Glomerular visceral epithelial cell (primary cell): Measurements from ENCODE around the gene SIRT6.
"Not testable (repeated sequence)": the region's sequence is repeated elsewhere in the genome, so short reads cannot be mapped to it uniquely, and the experiment has no call there.

Experiments used
- DNase-seq: peaks from one replicate; pipeline ENCODE4 v3.0.0-alpha.2; 2016; ENCODE audit errors: extremely low spot score

SIRT6 gene

GRCh38 chr19:4182084-4182810 is at the start of gene SIRT6, which contains the start of gene ANKRD24:
SIRT6 (minus strand) TSS chr19:4182563; CDS start chr19:4182539, 24 bp downstream.
ANKRD24 (plus strand) TSS chr19:4182689; CDS start chr19:4186426, 3,737 bp downstream.
- DNase-seq: peak; percentile 95

GRCh38 chr19:4232139-4232538 is 49.8 kb upstream of the SIRT6 start:
- not testable (repeated sequence) for DNase-seq

- not testable (repeated sequence) for DNase-seq
Observed at GRCh38 chr19:4231521-4231920, 49.2 kb upstream of the SIRT6 start.

GRCh38 chr19:4230237-4230636 is 47.9 kb upstream of the SIRT6 start:
- DNase-seq: not testable (repeated sequence)

- peak; percentile 90 for DNase-seq
Observed at GRCh38 chr19:4229179-4229931, 47.0 kb upstream of the SIRT6 start, which contains the start of gene EBI3. EBI3 (plus strand) TSS chr19:4229523; CDS start chr19:4229551, 28 bp downstream.

- no peak for DNase-seq
Observed at GRCh38 chr19:4228765-4229178, 46.4 kb upstream of the SIRT6 start.

GRCh38 chr19:4227771-4228170 is 45.4 kb upstream of the SIRT6 start:
- DNase-seq: no peak

GRCh38 chr19:4225885-4226284 is 43.5 kb upstream of the SIRT6 start:
- no peak for DNase-seq

GRCh38 chr19:4224470-4224869 is 42.1 kb upstream of the SIRT6 start:
- no peak for DNase-seq

GRCh38 chr19:4220188-4220587 is 37.8 kb upstream of the SIRT6 start:
- no peak for DNase-seq

GRCh38 chr19:4218523-4218922 is 36.2 kb upstream of the SIRT6 start:
- not testable (repeated sequence) for DNase-seq

GRCh38 chr19:4217429-4218264 is 35.3 kb upstream of the SIRT6 start:
- DNase-seq: no peak

- no peak for DNase-seq
Observed at GRCh38 chr19:4216846-4217245, 34.5 kb upstream of the SIRT6 start.

GRCh38 chr19:4215807-4216206 is 33.4 kb upstream of the SIRT6 start:
- no peak for DNase-seq

GRCh38 chr19:4213116-4213515 is 30.8 kb upstream of the SIRT6 start:
- no peak for DNase-seq

- no peak for DNase-seq
Observed at GRCh38 chr19:4210166-4210731, 27.9 kb upstream of the SIRT6 start.

GRCh38 chr19:4208385-4209094 is 26.2 kb upstream of the SIRT6 start:
- DNase-seq: peak; percentile 47

- no peak for DNase-seq
Observed at GRCh38 chr19:4206818-4207484, 24.6 kb upstream of the SIRT6 start.

- DNase-seq: no peak
Observed at GRCh38 chr19:4201798-4202197, 19.4 kb upstream of the SIRT6 start.

- no peak for DNase-seq
Observed at GRCh38 chr19:4200940-4201542, 18.7 kb upstream of the SIRT6 start.
